ENCODE results near the gene TRIM71.
A peak's percentile ranks its signal among the peaks of the same experiment; 100 is the strongest.
"Not testable (repeated sequence)": the region's sequence is repeated elsewhere in the genome, so short reads cannot be mapped to it uniquely, and the experiment has no call there.

TRIM71 gene

DNA sequence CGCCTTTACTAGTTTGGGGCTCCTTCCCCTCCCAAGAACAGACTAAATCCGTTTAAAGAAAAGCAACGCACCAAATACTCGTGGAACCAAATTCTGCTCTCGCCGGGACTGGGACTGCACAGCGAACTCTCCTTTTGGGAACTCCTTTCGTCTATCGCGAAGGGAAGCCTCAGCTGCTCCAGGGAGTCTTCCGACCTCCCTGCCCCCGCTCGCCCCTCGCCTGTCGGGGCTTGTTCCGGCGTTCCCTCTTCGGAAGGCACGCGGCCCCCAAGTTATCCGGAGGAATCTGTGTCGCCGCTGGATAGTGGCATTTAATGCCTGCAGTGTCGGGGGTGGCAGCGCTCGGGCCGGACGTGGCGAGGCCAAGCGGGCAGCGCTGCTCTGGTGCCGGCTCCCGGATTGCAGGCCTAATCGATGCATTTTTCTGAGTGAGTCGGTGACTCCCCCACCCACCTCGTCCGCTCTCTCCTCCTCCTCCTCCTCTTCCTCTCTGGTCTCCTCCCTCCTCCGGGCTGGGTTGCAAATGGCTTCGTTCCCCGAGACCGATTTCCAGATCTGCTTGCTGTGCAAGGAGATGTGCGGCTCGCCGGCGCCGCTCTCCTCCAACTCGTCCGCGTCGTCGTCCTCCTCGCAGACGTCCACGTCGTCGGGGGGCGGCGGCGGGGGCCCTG lies at the start of gene TRIM71:
Gene TRIM71, plus strand, starts transcription at position 440 of the 671 bp plus-strand sequence. Its CDS starts 84 bp downstream, at position 524.
- Mint-ChIP-seq H3K9me3 (no peaks in the 10 kb centered on the region), H3K4me1 (peaks cover 37% of the 10 kb centered on the region), H3K36me3 (no peaks in the 10 kb centered on the region), H3K27ac (no peak within 1 kb of the TSS), H3K27me3 (peaks cover 74% of the 10 kb centered on the region), H3K4me3 (peak within 1 kb of the TSS; percentile 76)
- no peak for ATAC-seq

DNA sequence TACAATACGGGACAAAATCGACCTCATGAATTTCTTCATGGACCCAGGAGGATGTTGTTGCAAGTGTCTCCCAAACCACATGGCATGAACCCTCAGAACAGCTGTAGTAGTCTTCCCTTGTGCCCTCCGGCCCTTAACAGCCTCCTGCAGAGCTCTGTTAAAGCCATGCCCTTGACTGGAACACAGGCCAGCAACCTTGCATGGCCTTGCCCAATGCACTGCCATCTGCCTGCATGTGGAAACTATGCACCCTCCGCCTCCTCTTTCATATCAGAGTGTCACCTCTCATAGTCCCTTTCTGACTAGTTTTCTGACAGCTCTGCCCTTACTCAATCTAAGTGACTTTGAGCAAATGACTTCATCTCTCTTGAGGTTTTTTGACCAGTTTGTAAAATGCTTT lies 39.4 kb upstream of the TRIM71 start:
- H3K4me1 Mint-ChIP-seq: peaks cover 5% of the 10 kb centered on the region
- no peaks in the 10 kb centered on the region for H3K9me3 Mint-ChIP-seq
- H3K27ac Mint-ChIP-seq: no peak overlapping the region
- peaks cover 8% of the 10 kb centered on the region for H3K27me3 Mint-ChIP-seq
- no peak overlapping the region for H3K4me3 Mint-ChIP-seq
- no peak for ATAC-seq
- H3K36me3 Mint-ChIP-seq: peaks cover 34% of the 10 kb centered on the region

DNA sequence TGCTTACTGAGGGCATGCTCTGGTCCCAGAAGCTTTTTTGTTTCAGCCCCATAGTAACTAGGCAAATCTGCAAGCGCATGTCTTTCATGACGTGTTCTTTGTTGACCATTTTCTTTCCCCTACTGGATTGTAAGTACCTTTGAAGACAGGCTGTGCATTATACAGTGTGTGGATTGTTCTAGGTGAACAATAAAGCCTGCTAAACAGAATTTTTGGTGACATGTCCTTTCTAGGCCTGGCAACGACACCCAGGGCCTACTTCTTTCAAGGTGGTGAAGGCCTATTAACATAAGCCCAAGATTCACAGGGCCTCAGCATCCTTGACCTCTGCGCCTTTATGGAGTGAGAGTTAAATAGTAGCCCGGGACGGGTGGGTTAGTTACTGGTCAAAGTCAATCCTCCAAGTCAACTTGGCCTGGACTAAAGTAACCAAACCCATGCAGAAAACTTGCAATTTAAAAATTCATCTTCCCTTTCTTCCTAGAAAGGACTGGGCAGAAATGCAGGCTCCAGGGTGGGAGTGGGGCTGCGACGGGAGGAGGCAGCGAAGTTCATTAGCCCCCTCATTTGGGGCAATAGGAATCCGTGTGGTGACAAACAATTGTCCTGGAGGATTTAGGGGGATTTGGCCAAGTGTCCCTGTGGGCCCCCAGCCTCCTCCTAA lies 37.6 kb upstream of the TRIM71 start:
- H3K27ac Mint-ChIP-seq: no peak overlapping the region
- ATAC-seq: no peak
- H3K4me3 Mint-ChIP-seq: no peak overlapping the region
- H3K4me1 Mint-ChIP-seq: peaks cover 5% of the 10 kb centered on the region
- peaks cover 8% of the 10 kb centered on the region for H3K27me3 Mint-ChIP-seq
- no peaks in the 10 kb centered on the region for H3K9me3 Mint-ChIP-seq
- peaks cover 21% of the 10 kb centered on the region for H3K36me3 Mint-ChIP-seq

DNA sequence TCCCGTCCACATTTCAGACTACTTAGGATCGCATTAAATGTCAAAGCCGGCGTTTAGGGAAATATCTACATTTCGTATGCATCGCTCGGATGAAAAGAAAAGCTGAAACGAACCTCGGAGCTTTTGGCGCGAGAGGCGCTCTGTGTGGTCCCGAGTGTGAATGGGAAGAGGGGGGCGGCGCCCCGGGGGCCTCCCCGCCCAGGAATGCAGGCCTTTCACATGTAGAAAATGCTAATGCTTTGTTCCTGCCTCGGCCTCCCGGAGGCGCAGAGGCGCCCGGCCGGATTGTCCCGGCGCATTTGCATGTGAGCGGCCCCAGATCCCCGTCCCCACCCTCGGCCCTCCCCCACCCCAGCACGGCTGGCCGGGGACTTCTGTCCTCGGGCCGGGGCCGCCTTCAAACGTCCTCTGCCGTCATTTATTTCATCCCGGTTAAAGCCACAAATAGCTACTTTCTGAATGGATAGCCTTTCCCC lies 37.0 kb upstream of the TRIM71 start:
- Mint-ChIP-seq H3K36me3 (peaks cover 16% of the 10 kb centered on the region), H3K4me1 (peaks cover 5% of the 10 kb centered on the region), H3K27ac (peak overlapping the region; percentile 48), H3K27me3 (peaks cover 8% of the 10 kb centered on the region), H3K4me3 (peak overlapping the region; percentile 86), H3K9me3 (no peaks in the 10 kb centered on the region)
- ATAC-seq: peak; percentile 18

DNA sequence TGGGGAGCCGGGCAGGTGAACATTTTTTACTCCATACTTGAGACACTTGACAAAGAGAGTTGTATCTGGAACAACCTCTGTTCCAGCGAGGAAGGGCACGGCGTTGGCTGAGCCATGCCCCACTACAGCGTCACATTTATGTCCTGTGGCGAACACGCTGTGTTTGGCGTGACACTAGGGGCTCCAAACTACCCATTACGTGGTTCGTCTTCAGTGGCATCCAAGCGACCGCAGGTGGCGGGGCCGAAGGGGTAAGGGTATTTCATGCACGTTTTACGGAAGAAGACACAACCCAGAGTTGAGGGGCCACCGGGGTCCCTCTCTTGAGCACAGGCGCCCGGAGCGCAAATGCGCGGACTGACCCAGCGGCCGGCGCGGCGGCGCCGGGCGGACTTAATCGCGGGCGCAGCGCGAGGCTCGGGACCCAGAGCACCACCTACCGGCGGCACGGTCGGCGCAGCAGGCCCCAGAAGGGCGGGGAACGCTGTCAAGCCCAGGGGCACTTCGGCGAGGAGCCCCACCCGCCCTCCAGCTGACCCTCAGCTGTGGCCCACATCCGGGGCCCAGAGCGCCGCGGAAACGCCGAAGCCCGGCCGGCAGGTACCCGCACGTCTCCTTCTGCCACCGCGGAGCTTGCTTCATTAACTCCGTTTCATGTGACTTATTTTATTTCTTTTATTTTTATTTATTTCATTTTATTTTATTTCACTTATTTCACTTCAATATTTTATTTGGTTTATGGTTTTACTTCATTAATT lies 36.4 kb upstream of the TRIM71 start:
- peak; percentile 95 for ATAC-seq
- Mint-ChIP-seq H3K27me3 (peaks cover 8% of the 10 kb centered on the region), H3K36me3 (peaks cover 10% of the 10 kb centered on the region), H3K4me3 (peak overlapping the region; percentile 86), H3K4me1 (peaks cover 5% of the 10 kb centered on the region), H3K27ac (peak overlapping the region; percentile 48), H3K9me3 (no peaks in the 10 kb centered on the region)

DNA sequence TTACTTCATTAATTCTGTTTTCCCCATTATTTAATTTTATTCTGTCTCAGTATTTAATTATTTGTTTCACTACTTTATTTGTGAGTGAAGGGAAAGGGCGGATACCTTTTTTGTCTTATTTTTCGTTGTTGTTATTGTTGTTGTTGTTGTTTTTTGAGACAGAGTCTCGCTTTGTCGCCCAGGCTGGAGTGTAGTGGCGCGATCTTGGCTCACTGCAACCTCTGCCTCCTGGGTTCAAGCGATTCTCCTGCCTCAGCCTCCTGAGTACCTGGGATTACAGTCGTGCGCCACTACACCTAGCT lies 35.9 kb upstream of the TRIM71 start:
- not testable (repeated sequence) for H3K27ac Mint-ChIP-seq, H3K27me3 Mint-ChIP-seq, H3K36me3 Mint-ChIP-seq, H3K4me1 Mint-ChIP-seq, H3K9me3 Mint-ChIP-seq, ATAC-seq
- peak overlapping the region; percentile 48 for H3K4me3 Mint-ChIP-seq

DNA sequence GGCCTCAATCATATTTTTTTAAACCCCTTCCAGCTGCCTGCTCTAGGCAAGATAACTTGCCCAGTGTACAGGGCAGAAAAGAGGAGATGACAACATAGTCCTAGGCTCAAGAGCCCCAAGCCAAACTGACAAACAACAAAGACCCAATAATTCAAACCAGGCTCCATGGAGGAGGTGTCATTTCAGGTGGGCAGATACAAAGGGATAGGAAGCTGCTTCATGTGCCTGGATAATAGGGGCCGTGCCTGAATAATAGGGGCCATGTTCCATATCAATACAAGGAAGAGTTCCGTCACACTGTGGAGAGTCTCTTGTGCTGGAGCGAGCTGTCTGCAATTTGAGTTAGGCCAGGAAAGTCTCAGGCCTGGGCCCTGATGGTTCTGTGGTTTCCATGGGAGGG lies 35.4 kb upstream of the TRIM71 start:
- H3K27me3 Mint-ChIP-seq: peaks cover 12% of the 10 kb centered on the region
- ATAC-seq: no peak
- no peak overlapping the region for H3K27ac Mint-ChIP-seq
- H3K9me3 Mint-ChIP-seq: no peaks in the 10 kb centered on the region
- H3K4me3 Mint-ChIP-seq: peak overlapping the region; percentile 48
- H3K4me1 Mint-ChIP-seq: peaks cover 5% of the 10 kb centered on the region
- peaks cover 8% of the 10 kb centered on the region for H3K36me3 Mint-ChIP-seq

DNA sequence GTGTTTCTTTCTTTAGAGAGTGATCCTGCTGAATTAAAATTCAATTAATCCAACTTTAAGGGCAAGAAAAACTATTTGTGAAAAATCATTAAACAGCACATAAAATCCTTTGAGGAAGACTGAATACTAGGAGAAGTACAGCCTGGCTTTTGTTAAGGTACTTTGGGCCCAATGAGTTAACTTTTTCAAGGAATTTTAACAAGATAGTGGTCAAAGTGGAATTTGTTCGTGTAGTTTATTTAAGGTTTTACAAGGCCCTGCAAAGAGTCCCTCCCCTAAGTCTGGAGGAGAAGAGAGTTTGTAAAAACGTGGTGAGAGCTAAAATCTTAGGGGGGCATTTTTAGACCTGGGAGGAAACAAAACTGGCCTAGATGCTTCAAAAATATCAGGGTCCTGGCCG lies 26.0 kb upstream of the TRIM71 start:
- ATAC-seq: no peak
- Mint-ChIP-seq H3K36me3 (no peaks in the 10 kb centered on the region), H3K27ac (no peak overlapping the region), H3K4me3 (no peak overlapping the region), H3K27me3 (peaks cover 9% of the 10 kb centered on the region), H3K4me1 (no peaks in the 10 kb centered on the region), H3K9me3 (no peaks in the 10 kb centered on the region)

DNA sequence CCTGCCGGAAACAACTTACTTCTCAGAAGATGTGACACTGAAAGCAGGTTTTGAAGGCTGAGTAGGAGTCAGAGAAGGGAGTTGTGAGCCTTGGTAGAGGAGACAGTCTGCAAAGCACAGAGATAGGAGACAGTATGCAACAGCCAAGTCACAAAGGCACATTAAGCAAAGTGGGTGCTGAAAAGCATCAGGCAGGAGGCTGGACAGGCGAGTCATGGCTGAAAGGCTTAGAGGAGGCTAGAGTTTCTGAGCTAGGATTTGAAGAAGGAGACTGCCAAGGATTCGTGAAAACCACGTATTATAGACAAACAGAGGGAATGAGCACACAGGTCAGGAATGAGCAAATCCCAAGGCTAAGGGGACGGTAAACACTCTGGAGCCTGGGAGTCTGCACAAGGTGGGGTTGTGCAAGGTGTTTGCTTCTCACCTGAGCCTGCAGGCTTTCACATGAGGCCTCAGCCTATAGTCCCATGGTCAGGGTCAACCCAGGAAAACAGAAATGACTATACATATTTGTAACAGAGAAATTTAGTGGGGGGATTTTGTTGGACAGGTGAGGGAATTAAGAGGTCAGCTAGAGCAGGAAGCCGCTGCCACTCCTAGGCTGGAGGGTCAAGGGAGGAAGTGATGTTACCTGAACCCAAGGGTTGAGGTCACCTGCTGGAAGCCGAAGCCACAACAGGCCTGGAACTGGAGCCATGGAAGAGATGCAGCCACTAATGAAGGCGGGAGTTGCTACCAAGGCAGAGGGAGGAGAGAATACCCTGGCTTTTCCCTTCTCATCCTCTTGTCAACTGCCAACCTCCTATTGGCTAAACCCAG lies 23.1 kb upstream of the TRIM71 start:
- H3K27me3 Mint-ChIP-seq: no peaks in the 10 kb centered on the region
- no peak for ATAC-seq
- H3K27ac Mint-ChIP-seq: no peak overlapping the region
- H3K4me3 Mint-ChIP-seq: no peak overlapping the region
- no peaks in the 10 kb centered on the region for H3K4me1 Mint-ChIP-seq
- H3K9me3 Mint-ChIP-seq: no peaks in the 10 kb centered on the region
- no peaks in the 10 kb centered on the region for H3K36me3 Mint-ChIP-seq

DNA sequence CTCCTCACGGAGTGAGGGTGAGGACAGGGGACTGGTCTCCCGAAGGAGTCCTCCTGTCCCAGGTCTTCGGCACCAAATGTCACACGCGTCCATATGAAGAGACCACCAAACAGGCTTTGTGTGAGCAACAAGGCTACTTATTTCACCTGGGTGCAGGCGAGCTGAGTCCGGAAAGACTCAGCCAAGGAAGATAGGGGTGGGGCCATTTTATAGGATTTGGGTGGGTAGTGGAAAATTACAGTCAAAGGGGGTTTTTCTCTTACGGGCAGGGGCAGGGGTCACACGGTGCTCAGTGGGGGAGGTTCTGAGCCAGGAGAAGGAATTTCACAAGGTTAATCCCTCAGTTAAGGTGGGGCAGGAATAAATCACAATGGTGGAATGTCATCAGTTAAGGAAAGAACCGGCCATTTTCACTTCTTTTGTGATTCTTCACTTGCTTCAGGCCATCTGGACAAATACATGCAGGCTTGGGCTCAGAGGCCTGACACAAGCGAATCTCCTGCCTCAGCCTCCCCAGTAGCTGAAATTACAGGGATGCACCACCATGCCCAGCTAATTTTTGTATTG lies 21.3 kb upstream of the TRIM71 start:
- H3K4me1 Mint-ChIP-seq, H3K27me3 Mint-ChIP-seq, H3K9me3 Mint-ChIP-seq, H3K4me3 Mint-ChIP-seq, H3K27ac Mint-ChIP-seq, H3K36me3 Mint-ChIP-seq, ATAC-seq: not testable (repeated sequence)

DNA sequence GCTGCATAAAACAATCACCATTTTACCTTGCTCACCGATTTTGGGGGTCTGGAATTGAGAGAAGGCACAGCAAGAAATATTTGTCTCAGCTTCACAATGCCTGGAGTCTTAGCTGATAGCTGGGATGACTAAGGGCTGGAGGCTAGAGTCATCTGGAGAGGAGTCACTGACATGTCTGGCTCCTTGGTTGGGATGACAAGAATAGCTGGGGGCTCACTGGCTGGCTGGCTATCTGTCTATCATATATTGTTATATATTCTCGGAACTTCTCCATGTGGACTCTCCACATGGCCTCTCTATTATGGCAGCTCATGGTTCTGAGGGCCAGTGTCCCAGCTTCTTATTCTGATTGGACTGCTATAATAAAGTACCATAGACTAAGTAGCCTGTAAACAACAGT lies 20.0 kb upstream of the TRIM71 start:
- H3K4me3 Mint-ChIP-seq: no peak overlapping the region
- no peak for ATAC-seq
- no peaks in the 10 kb centered on the region for H3K9me3 Mint-ChIP-seq
- H3K36me3 Mint-ChIP-seq: no peaks in the 10 kb centered on the region
- no peaks in the 10 kb centered on the region for H3K27me3 Mint-ChIP-seq
- no peaks in the 10 kb centered on the region for H3K4me1 Mint-ChIP-seq
- H3K27ac Mint-ChIP-seq: no peak overlapping the region

DNA sequence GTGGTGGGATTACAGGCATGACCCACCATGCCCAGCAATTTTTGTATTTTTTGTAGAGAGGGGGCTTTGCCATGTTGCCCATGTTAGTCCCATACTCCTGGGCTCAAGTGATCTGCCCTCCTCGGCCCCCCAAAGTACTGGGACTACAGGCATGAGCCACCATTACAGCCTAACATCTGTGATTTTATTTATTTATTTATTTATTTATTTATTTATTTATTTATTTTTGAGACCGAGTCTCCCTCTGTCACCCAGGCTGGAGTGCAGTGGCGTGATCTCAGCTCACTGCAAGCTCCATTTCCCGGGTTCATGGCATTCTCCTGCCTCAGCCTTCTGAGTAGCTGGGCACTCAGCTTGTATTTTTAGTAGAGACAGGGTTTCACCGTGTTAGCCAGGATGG lies 16.4 kb upstream of the TRIM71 start:
- not testable (repeated sequence) for H3K36me3 Mint-ChIP-seq, H3K27ac Mint-ChIP-seq, H3K27me3 Mint-ChIP-seq, H3K4me1 Mint-ChIP-seq, ATAC-seq, H3K9me3 Mint-ChIP-seq, H3K4me3 Mint-ChIP-seq

DNA sequence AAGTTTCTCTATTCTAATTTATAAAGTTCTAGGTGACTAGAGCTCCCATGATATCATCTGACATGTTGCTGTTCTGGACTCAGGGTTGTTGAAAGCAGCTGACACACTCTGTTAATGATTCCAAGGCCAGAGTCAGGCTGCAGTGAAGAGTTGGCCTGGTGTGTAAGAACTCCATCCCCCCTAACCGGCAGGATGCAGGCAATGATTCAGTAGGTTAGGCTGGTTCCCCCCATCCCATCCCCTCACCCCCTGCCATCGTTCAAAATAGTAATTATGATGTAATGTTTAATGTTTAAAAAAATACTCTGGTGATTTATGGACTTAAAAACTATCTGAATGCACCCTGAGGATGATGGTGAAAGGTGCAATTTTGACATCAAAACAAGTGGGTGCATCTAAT lies 4.6 kb upstream of the TRIM71 start:
- no peak overlapping the region for H3K4me3 Mint-ChIP-seq
- no peak overlapping the region for H3K27ac Mint-ChIP-seq
- no peak for ATAC-seq

DNA sequence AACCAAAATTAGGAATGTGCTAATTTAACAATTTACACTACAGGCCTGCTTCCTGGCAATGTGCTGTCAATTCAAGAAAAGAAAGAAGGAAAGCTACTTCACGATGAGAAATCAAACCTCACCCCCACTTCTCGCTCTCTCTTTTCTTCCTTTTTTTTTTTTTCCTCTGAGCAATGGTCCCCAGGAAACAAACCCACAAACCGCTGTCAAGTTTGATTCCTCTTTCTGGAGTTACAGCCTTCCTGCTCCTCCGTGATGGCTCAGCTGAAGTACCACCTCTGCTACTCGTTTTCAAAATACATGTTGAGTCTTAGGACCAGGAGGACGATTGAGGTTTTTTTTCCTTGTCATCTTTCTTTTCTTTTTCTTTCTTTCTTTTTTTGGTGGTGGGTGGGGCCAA lies 3.4 kb upstream of the TRIM71 start:
- Mint-ChIP-seq H3K9me3 (no peaks in the 10 kb centered on the region), H3K4me3 (no peak overlapping the region), H3K4me1 (peaks cover 37% of the 10 kb centered on the region), H3K36me3 (no peaks in the 10 kb centered on the region), H3K27me3 (peaks cover 52% of the 10 kb centered on the region), H3K27ac (no peak overlapping the region)
- no peak for ATAC-seq

More for the DNA sequence above, 4.6 kb upstream of the TRIM71 start:
- H3K27me3 Mint-ChIP-seq: peaks cover 40% of the 10 kb centered on the region
- no peaks in the 10 kb centered on the region for H3K9me3 Mint-ChIP-seq
- H3K36me3 Mint-ChIP-seq: no peaks in the 10 kb centered on the region
- peaks cover 29% of the 10 kb centered on the region for H3K4me1 Mint-ChIP-seq
